Amniotic epithelial cell (primary cell): ENCODE measurements around the gene AMT.
A peak's percentile ranks its signal among the peaks of the same experiment; 100 is the strongest.

Source experiments
- DNase-seq: peaks from one replicate; pipeline ENCODE4 v3.0.0-alpha.2; 2010; ENCODE audit warnings: low read depth

Gene AMT

GRCh38 chr3:49387721-49388120 lies 34.6 kb downstream of the AMT start:
- DNase-seq: no peak

GRCh38 chr3:49386056-49386756 lies 36.1 kb downstream of the AMT start:
- DNase-seq: peak; percentile 50

- no peak for DNase-seq
These were observed 36.7 kb downstream of the AMT start for GRCh38 chr3:49385617-49386016.

GRCh38 chr3:49383387-49383786 lies 38.9 kb downstream of the AMT start:
- DNase-seq: no peak

GRCh38 chr3:49378249-49378895 lies 43.9 kb downstream of the AMT start:
- peak; percentile 83 for DNase-seq

GRCh38 chr3:49377483-49377882 lies 44.8 kb downstream of the AMT start:
- peak; percentile 65 for DNase-seq

GRCh38 chr3:49371946-49372345 lies 50.3 kb downstream of the AMT start:
- no peak for DNase-seq

- DNase-seq: no peak
These were observed 51.5 kb downstream of the AMT start for GRCh38 chr3:49370585-49371290.
